KG1 (cell line): ENCODE measurements around the gene TBL1XR1.

Experiments
- DNase-seq: peaks from one replicate; lab custom pipeline; 2025; lab: John Stamatoyannopoulos, UW

Gene TBL1XR1

DNA sequence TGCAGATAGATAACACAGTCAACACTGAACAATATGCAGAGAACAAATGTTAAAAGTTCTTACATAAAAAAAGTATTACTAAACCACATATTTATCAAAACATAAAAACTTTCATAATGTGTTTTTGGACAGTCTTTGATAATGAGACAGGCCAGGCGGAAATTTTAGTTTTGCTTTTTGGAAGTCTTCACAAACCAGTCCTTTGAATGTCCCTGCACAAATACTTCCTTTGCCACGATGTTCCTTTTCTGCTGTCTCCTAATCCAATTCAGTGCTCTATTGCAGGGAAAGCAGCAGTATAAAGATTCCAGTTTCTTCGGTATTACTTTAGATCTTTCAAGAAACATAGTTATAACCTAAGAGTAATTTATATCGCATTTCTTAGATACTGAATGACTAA, 135.9 kb downstream of the TBL1XR1 start:
- no peak for DNase-seq

DNA sequence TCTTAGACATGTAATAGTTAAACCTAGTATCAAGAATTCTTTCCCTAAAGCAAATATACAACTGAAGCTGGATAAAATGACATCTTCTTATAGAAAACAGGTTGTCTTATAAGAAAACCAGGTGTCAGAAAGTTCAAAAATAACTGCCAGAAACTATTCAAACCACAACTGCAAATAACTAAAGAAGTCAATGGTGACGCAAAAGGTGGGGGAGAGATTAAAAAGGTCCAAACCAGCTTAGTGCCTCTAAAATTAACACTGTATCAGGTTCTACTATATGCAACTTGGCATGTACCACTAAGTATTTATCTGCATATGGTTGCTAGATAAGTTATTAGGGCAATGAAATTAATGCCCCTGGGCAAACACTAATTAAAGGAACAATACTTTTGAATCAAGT, 136.8 kb downstream of the TBL1XR1 start:
- no peak for DNase-seq

- no peak for DNase-seq
Measured at GRCh38 chr3:177058648-177059047, 138.6 kb downstream of the TBL1XR1 start.

GRCh38 chr3:177057768-177058167, 139.5 kb downstream of the TBL1XR1 start:
- no peak for DNase-seq

DNA sequence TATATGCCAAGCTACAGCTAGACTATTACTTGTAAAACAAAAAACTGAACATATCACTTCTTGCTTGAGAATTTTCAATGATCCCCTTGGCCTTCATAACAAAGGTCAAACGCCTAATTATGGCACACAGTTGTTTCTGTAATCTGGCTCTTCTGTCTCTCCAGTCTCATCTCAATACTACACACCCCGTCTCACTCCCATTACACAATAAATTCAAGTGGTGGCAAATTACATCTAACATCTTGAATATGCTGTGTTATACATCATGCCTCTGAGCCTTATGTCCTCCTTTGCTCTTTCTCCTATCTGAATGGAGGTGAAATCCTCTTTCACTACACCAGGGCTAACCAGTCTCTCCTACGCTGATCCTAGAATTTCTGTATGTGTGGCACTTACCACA, 140.4 kb downstream of the TBL1XR1 start:
- no peak for DNase-seq

DNA sequence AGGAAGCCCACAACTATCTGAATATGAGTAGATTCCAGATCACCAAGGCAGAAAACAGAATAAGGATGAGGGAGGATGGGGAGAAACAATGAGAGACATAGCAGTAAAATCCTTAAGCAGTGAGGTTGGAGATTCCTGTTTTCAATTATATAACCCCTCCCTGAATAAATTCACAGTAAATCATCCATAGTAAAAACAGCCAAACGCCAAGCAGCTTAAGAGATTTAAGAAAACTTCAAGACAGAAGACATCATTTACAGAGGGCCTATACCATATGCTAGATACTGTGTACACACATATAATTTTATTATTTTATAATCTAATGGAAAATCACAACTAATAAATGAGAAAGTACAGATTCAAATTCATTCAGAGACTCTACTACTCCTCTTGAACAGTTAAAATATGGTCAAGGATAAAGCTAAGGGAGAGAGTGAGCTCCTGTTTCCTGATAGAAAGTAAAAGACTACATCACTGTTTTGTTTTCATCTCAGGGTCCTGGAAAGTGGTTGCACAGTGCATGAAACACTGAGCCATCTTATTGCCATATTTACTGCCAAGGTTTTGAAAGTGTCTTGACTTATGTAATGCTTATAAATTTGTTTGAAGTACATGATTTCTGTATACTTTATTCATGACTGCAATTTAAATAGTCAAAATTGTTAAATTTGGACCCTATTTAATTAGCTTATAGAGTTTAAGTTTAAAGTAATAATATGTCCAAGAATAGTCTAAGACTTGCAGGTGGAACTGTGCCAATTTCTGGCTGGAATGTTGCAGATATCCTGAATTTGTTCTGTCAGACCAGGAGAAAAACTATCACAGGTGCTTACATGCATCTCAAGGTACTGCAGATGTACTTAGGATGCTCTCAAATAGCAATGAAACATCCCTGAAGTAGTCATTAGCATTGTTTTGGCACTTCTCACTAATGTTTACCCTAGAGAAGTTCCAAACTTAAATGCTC, 141.4 kb downstream of the TBL1XR1 start:
- DNase-seq, result no peak

DNA sequence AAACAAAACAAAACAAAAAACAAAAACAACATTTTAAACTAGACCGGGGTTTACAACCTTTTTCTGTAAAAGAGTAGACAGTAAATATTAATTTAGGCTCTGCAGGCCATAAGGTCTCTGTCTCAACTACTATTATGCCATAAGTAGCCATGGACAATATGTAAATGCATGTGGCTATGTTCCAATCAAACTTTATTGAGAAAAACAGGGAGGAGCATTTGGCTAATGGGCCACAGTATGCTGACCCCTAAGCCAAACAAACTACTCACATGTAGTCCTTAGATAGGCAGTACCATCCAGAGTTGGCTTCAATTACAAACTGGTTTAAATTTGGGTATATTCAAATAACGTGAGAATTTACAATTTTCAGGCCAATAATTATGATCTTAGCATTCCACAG, 144.2 kb downstream of the TBL1XR1 start:
- no peak for DNase-seq

- no peak for DNase-seq
Measured at GRCh38 chr3:177051411-177051810, 145.9 kb downstream of the TBL1XR1 start.

- DNase-seq, result no peak
Measured at GRCh38 chr3:177050501-177051237, 146.6 kb downstream of the TBL1XR1 start.

DNA sequence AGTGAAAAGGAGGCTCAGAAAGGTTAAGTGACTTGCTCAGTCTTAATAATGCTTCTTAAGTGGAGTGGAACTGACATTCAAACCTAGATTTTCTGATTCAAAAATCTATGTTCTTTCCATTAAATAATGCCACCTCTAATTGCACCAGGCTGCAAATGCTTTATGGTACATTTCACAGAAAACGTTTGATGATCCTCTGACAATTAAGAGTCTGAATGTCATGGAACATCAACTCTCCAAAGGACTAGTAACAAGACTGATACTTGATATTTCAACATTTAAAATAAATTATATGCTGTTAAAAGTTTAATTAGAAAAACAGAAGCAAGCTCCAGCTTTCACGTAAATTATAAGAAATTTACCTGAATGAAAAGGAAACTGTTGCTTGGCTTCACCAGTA, 151.5 kb downstream of the TBL1XR1 start:
- no peak for DNase-seq

- no peak for DNase-seq
Measured at GRCh38 chr3:177045222-177045621, 152.1 kb downstream of the TBL1XR1 start.

- no peak for DNase-seq
Measured at GRCh38 chr3:177041730-177042551, 155.3 kb downstream of the TBL1XR1 start.

- DNase-seq, result no peak
Measured at GRCh38 chr3:177041021-177041729, 156.1 kb downstream of the TBL1XR1 start.

DNA sequence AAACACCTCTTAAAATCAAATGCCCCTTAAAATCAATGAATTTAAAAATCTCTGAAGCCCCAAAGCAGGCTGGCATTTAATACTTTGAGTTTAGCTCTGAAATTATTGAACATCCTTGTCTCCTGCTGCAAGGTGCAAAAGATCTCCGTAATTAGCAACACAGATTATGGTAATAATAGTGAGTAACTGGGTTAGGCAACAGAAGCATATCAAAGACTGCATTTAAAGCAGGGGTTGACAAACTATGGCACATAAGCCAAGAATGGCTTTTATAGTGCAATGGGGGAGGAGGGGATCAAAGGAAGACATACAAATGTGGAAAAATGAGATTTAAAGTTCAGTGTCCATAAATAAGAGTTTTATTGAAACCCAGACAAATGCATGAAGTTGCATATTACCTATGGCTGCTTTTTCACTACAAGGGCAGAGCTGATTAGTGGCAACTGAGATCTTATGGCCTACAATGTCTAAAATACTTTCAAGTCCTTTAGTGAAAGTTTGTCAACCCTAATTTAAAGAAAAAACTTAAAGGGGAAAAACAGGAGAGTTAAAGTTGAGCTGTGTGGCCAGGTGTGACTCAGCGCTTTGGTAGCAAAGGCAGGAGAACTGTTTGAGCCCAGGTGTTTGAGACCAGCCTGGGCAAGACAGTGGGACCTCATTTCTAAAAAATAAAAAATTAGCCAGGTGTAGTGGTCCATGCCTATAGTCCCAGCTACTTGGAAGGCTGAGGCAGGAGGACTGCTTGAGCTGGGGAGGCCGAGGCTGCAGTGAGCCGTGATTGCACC, 157.6 kb downstream of the TBL1XR1 start:
- no peak for DNase-seq

DNA sequence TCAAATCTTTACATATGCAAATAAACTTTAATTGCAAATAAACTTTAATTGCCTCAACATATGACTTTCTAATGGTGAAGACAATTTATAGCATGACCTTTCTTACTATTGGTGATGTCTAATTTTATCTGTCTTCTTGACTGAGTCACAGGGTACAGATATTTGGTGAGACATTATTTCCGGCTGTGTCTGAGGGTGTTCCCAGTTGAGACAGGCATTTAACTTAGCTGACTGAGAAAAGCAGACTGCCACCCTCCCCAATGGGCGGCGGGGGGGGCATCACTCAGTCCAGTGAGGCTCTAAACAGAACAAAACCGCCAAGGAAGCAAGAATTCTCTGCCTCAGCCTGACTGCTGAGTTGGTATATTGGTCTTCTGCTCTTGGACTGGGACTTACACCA, 160.0 kb downstream of the TBL1XR1 start:
- no peak for DNase-seq

DNA sequence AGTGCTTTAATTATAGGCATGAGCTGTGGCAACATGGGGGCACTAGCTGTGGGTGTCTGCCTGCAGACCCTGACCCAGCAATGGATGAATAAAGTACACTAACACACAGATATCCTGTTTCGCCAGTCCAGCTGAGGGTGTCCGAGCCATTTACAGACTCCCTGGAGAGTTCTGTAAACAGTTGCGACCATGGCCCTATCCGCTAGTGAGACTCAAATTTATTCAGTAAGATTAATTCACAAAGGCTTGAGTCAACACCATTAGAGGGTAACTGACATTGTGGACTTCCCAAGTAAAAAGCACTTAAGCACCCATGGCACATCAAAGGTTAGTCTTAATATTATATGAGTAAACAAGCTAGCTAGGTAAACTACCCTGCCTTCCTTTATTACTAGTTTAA, 161.6 kb downstream of the TBL1XR1 start:
- no peak for DNase-seq

- no peak for DNase-seq
Measured at GRCh38 chr3:177034832-177035475, 162.3 kb downstream of the TBL1XR1 start.

- no peak for DNase-seq
Measured at GRCh38 chr3:177026505-177027277, 170.6 kb downstream of the TBL1XR1 start.

DNA sequence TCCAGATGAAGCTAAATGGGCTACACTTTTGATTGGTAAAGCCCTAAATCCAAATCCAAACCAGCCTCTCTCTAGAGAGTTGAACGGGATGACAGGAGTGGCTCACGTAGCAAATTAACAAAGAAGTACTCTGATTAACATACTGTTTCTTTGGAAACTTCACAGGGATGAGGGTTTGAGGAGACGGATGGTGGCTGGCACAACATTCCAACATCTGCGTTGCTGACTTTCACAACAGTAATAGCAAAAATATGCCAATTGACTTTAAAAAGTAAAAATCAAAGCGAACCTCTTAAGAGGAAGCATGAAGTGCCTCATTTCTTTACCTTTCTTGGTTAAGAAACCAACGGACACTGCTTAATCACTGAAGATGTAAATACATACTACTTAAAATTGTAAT, 181.4 kb downstream of the TBL1XR1 start:
- no peak for DNase-seq
